Uterus (tissue), 2 donors: Measurements from ENCODE around the gene PTPN14.

Experiments used
- CTCF ChIP-seq, 4 experiments: fragments of 200-600 bp in 2 of 4; fragments of 450-650 bp in 2 of 4; sonication (generic) in 2 of 4; IDR thresholded peaks; one replicate each; pipeline ENCODE4 v1.5.1; 2016 to 2019; ENCODE audit warnings: antibody characterized with exemption in 4 of 4, mild to moderate bottlenecking in 2 of 4, moderate library complexity in 1 of 4
- POLR2A ChIP-seq, 2 donors: fragments of 450-650 bp; IDR thresholded peaks; one replicate each; pipeline ENCODE4 v1.6.1; 2016; ENCODE audit warnings: antibody characterized with exemption in 2 of 2, mild to moderate bottlenecking in 1 of 2, moderate library complexity in 1 of 2

- TF ChIP-seq CTCF (IDR thresholded peaks at IDR 0.05) (no peak), POLR2A (IDR thresholded peaks at IDR 0.05) (no peak)
Observed at GRCh38 chr1:214500340-214501055, 50.9 kb downstream of the PTPN14 start.
